GM12878 (cell line): Measurements from ENCODE around the gene TRHDE.

ENCODE experiments used
- JUNB ChIP-seq: IDR thresholded peaks from 2 replicates; pipeline ENCODE4 v1.6.1; 2016; ENCODE audit warnings: antibody characterized with exemption, mild to moderate bottlenecking
- TF ChIP-seq, protein P1 (sequence below): IDR thresholded peaks from 2 replicates; pipeline ENCODE4 v1.6.1; 2011; ENCODE audit warnings: low read depth, low read length, improper control_type of control experiment, borderline replicate concordance

DNA sequence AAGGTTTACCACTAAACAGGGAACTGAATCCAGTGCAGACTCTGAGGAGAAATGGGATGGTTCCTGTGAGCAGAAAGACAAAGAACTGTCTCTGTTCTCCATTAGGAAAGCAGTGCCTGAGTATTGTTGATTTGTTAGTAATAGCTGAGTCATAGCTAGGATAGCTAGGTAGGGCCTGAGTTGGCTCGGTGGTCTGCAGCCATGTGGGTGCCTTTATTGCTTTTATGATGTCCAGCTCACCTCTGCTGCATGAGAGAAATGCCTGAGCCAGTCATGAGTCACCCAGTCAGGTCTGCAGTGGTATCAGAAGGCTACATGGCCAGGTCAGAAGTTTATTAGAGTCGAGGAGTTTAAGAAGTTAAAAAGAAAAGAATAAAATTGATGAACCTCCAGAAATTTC is 24.2 kb downstream of the TRHDE start:
- TF ChIP-seq JUNB, result no peak
- TF ChIP-seq, protein P1, sequence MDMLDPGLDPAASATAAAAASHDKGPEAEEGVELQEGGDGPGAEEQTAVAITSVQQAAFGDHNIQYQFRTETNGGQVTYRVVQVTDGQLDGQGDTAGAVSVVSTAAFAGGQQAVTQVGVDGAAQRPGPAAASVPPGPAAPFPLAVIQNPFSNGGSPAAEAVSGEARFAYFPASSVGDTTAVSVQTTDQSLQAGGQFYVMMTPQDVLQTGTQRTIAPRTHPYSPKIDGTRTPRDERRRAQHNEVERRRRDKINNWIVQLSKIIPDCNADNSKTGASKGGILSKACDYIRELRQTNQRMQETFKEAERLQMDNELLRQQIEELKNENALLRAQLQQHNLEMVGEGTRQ, result no peak
